Neural cell (in vitro differentiated cells): ENCODE data around the gene PCNX1. TPM values are rescaled to one million over a fixed set of nuclear protein-coding genes. Genes with fewer than 3 reads are reported as not detected.

Experiments
- H2AFZ ChIP-seq: fragments of 200-600, 300-800 bp; sonication (generic), shearing (Covaris generic); 2 replicates; pipeline ENCODE4 v1.6.0; 2014; ENCODE audit warnings: low read depth, mild to moderate bottlenecking, antibody characterized with exemption, low read length, moderate library complexity
- H3F3A ChIP-seq: fragments of 200-600 bp; shearing (Covaris generic); 2 replicates; pipeline ENCODE4 v1.6.1; 2016; ENCODE audit warnings: mild to moderate bottlenecking, moderate library complexity, mixed read lengths, antibody characterized with exemption, low read length; ENCODE audit not compliant: insufficient read depth, poor library complexity, severe bottlenecking
- H3K27ac ChIP-seq: fragments of 200-600, 300-800 bp; sonication (generic), shearing (Covaris generic); 2 replicates; pipeline ENCODE4 v1.5.1; 2014; ENCODE audit warnings: mild to moderate bottlenecking, low read length, moderate library complexity
- H3K27me3 ChIP-seq: fragments of 300-800, 200-600 bp; sonication (generic), shearing (Covaris generic); 2 replicates; pipeline ENCODE4 v1.6.0; 2014; ENCODE audit warnings: mild to moderate bottlenecking, low read depth, low read length, moderate library complexity; ENCODE audit not compliant: insufficient read depth
- H3K36me3 ChIP-seq: fragments of 300-800, 200-600 bp; sonication (generic), shearing (Covaris generic); 2 replicates; pipeline ENCODE4 v1.5.1; 2014; ENCODE audit warnings: mild to moderate bottlenecking, antibody characterized with exemption, low read length, moderate library complexity; ENCODE audit not compliant: insufficient read depth
- H3K4me2 ChIP-seq: fragments of 300-800, 200-600 bp; sonication (generic), shearing (Covaris generic); 2 replicates; pipeline ENCODE4 v1.6.0; 2014; ENCODE audit warnings: mild to moderate bottlenecking, low read length
- H3K4me3 ChIP-seq: fragments of 300-800, 200-600 bp; sonication (generic), shearing (Covaris generic); 2 replicates; pipeline ENCODE4 v1.5.1; 2014; ENCODE audit warnings: mild to moderate bottlenecking, low read length, moderate library complexity
- H3K79me2 ChIP-seq: fragments of 200-600 bp; shearing (Covaris generic); replicated peaks from 2 replicates; pipeline ENCODE4 v1.6.0; 2014; ENCODE audit warnings: mild to moderate bottlenecking, low read length, moderate library complexity; ENCODE audit not compliant: insufficient read depth
- H3K9ac ChIP-seq: fragments of 300-800, 200-600 bp; sonication (generic), shearing (Covaris generic); 2 replicates; pipeline ENCODE4 v1.6.1; 2016; ENCODE audit warnings: mild to moderate bottlenecking, low read length, mixed read lengths
- H3K9me2 ChIP-seq: fragments of 200-600 bp; shearing (Covaris generic); 2 replicates; pipeline ENCODE4 v1.6.1; 2016; ENCODE audit warnings: mild to moderate bottlenecking, low read length, mixed read lengths; ENCODE audit not compliant: insufficient read depth
- H3K9me3 ChIP-seq: fragments of 200-600, 300-800 bp; sonication (generic), shearing (Covaris generic); 2 replicates; pipeline ENCODE4 v1.6.1; 2016; ENCODE audit warnings: mild to moderate bottlenecking, mixed run types, low read length, moderate library complexity, mixed read lengths
- H4K20me1 ChIP-seq: fragments of 200-600 bp; shearing (Covaris generic); 2 replicates; pipeline ENCODE4 v1.6.1; 2016; ENCODE audit warnings: mild to moderate bottlenecking, mixed run types; ENCODE audit not compliant: insufficient read depth
- EP300 ChIP-seq: fragments of 450-650 bp; conservative IDR thresholded peaks from 2 replicates; pipeline ENCODE4 v1.6.1; 2014; ENCODE audit warnings: antibody characterized with exemption, mild to moderate bottlenecking, moderate library complexity; ENCODE audit not compliant: poor library complexity, severe bottlenecking
- EZH2 ChIP-seq: fragments of 200-600, 300-800 bp; shearing (Covaris generic), sonication (generic); IDR thresholded peaks from 2 replicates; pipeline ENCODE4 v1.6.1; 2014; ENCODE audit warnings: antibody characterized with exemption, low read length, borderline replicate concordance, mild to moderate bottlenecking; ENCODE audit not compliant: insufficient read depth, poor library complexity, severe bottlenecking
- MXI1 ChIP-seq: fragments of 450-650 bp; conservative IDR thresholded peaks from 2 replicates; pipeline ENCODE4 v1.6.1; 2014; ENCODE audit warnings: antibody characterized with exemption, mild to moderate bottlenecking; ENCODE audit not compliant: poor library complexity, severe bottlenecking
- POLR2AphosphoS5 ChIP-seq: IDR thresholded peaks from 2 replicates; pipeline ENCODE4 v1.6.1; 2012
- RAD21 ChIP-seq: fragments of 450-650 bp; conservative IDR thresholded peaks from 2 replicates; pipeline ENCODE4 v1.6.1; 2014; ENCODE audit warnings: antibody characterized with exemption, mild to moderate bottlenecking, moderate library complexity
- SMC3 ChIP-seq: fragments of 450-650 bp; conservative IDR thresholded peaks from 2 replicates; pipeline ENCODE4 v1.6.1; 2014; ENCODE audit warnings: antibody characterized with exemption, mild to moderate bottlenecking, moderate library complexity; ENCODE audit not compliant: poor library complexity
- TAF1 ChIP-seq: IDR thresholded peaks from 2 replicates; pipeline ENCODE4 v1.6.1; 2012; ENCODE audit warnings: low read depth
- polyA plus RNA-seq: library from polyadenylated mRNA; depleted of rRNA; stranded (reverse); fragments of >200 nt; gene quantifications from 2 replicates; pipeline ENCODE4 v1.2.3, GENCODE V29; 2014
- TF ChIP-seq, protein P1 (sequence below): IDR thresholded peaks from 2 replicates; pipeline ENCODE4 v1.6.1; 2012; ENCODE audit warnings: borderline replicate concordance
- TF ChIP-seq, protein P2 (sequence below): fragments of 450-650 bp; IDR thresholded peaks from 2 replicates; pipeline ENCODE4 v1.5.1; 2014; ENCODE audit warnings: antibody characterized with exemption, mild to moderate bottlenecking, moderate library complexity; ENCODE audit not compliant: poor library complexity, severe bottlenecking

The PCNX1 gene
- polyA plus RNA-seq, 1 donor from 2014 or later = 23.7 TPM

GRCh38 chr14:71096947-71097346, 189.7 kb downstream of the PCNX1 start:
- Histone ChIP-seq H3F3A (no peaks in the 10 kb centered on the region), H3K9me3 (no peaks in the 10 kb centered on the region), H3K79me2 (no peaks in the 10 kb centered on the region), H3K27me3 (no peaks in the 10 kb centered on the region), H3K9ac (no peak overlapping the region), H3K4me2 (no peak overlapping the region), H3K9me2 (no peaks in the 10 kb centered on the region), H3K36me3 (peaks cover 12% of the 10 kb centered on the region), H2AFZ (no peak overlapping the region), H4K20me1 (no peaks in the 10 kb centered on the region), H3K4me3 (no peak overlapping the region), H3K27ac (no peak overlapping the region)
- TF ChIP-seq, protein P1, sequence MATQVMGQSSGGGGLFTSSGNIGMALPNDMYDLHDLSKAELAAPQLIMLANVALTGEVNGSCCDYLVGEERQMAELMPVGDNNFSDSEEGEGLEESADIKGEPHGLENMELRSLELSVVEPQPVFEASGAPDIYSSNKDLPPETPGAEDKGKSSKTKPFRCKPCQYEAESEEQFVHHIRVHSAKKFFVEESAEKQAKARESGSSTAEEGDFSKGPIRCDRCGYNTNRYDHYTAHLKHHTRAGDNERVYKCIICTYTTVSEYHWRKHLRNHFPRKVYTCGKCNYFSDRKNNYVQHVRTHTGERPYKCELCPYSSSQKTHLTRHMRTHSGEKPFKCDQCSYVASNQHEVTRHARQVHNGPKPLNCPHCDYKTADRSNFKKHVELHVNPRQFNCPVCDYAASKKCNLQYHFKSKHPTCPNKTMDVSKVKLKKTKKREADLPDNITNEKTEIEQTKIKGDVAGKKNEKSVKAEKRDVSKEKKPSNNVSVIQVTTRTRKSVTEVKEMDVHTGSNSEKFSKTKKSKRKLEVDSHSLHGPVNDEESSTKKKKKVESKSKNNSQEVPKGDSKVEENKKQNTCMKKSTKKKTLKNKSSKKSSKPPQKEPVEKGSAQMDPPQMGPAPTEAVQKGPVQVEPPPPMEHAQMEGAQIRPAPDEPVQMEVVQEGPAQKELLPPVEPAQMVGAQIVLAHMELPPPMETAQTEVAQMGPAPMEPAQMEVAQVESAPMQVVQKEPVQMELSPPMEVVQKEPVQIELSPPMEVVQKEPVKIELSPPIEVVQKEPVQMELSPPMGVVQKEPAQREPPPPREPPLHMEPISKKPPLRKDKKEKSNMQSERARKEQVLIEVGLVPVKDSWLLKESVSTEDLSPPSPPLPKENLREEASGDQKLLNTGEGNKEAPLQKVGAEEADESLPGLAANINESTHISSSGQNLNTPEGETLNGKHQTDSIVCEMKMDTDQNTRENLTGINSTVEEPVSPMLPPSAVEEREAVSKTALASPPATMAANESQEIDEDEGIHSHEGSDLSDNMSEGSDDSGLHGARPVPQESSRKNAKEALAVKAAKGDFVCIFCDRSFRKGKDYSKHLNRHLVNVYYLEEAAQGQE = no peak
- TF ChIP-seq MXI1 (no peak), SMC3 (no peak), EP300 (no peak), RAD21 (no peak), POLR2AphosphoS5 (no peak), TAF1 (no peak), EZH2 (no peak)

- H3K9me3 ChIP-seq = no peaks in the 10 kb centered on the region
- no peaks in the 10 kb centered on the region for H3K9me2 ChIP-seq
- no peaks in the 10 kb centered on the region for H3K36me3 ChIP-seq
- no peak overlapping the region for H2AFZ ChIP-seq
- H3K79me2 ChIP-seq = no peaks in the 10 kb centered on the region
- no peak overlapping the region for H3K27ac ChIP-seq
- no peaks in the 10 kb centered on the region for H3K27me3 ChIP-seq
- no peak for TF ChIP-seq POLR2AphosphoS5
- TF ChIP-seq RAD21 = peak; percentile 73
- TF ChIP-seq, protein P2, sequence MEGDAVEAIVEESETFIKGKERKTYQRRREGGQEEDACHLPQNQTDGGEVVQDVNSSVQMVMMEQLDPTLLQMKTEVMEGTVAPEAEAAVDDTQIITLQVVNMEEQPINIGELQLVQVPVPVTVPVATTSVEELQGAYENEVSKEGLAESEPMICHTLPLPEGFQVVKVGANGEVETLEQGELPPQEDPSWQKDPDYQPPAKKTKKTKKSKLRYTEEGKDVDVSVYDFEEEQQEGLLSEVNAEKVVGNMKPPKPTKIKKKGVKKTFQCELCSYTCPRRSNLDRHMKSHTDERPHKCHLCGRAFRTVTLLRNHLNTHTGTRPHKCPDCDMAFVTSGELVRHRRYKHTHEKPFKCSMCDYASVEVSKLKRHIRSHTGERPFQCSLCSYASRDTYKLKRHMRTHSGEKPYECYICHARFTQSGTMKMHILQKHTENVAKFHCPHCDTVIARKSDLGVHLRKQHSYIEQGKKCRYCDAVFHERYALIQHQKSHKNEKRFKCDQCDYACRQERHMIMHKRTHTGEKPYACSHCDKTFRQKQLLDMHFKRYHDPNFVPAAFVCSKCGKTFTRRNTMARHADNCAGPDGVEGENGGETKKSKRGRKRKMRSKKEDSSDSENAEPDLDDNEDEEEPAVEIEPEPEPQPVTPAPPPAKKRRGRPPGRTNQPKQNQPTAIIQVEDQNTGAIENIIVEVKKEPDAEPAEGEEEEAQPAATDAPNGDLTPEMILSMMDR = peak; percentile 76
- TF ChIP-seq EP300 = no peak
- TF ChIP-seq MXI1 = no peak
- TF ChIP-seq, protein P1 = no peak
- TF ChIP-seq TAF1 = no peak
- TF ChIP-seq EZH2 = no peak
- TF ChIP-seq SMC3 = peak; percentile 75
- H3K4me3 ChIP-seq = no peak overlapping the region
- H3K9ac ChIP-seq = no peak overlapping the region
- H3K4me2 ChIP-seq = no peak overlapping the region
- no peaks in the 10 kb centered on the region for H4K20me1 ChIP-seq
- no peaks in the 10 kb centered on the region for H3F3A ChIP-seq
Measured at GRCh38 chr14:71103662-71104484, 196.6 kb downstream of the PCNX1 start.
